SK-N-SH treated with all-trans-retinoic acid at 6 μM for 48 hours (cell line): ENCODE measurements around the gene OTUD5.

Source experiments
- BACH2 ChIP-seq: fragments of 250-450 bp; sonication (Bioruptor Pico); IDR thresholded peaks from 2 replicates; pipeline ENCODE4 v1.9.0; 2021; ENCODE audit warnings: mild to moderate bottlenecking, borderline replicate concordance
- CREB5 ChIP-seq: fragments of 250-450 bp; sonication (Bioruptor Pico); IDR thresholded peaks from 2 replicates; pipeline ENCODE4 v1.5.1; 2020; ENCODE audit warnings: low read depth, mild to moderate bottlenecking, moderate library complexity
- CSDC2 ChIP-seq: fragments of 250-450 bp; sonication (Bioruptor Pico); IDR thresholded peaks from 2 replicates; pipeline ENCODE4 v1.5.0; 2020; ENCODE audit warnings: mild to moderate bottlenecking, moderate library complexity
- GLIS3 ChIP-seq: fragments of 250-450 bp; sonication (Bioruptor Pico); IDR thresholded peaks from 2 replicates; pipeline ENCODE4 v1.5.0; 2020; ENCODE audit warnings: mild to moderate bottlenecking, moderate library complexity
- PATZ1 ChIP-seq: fragments of 250-450 bp; sonication (Bioruptor Pico); IDR thresholded peaks from 2 replicates; pipeline ENCODE4 v1.8.0; 2020; ENCODE audit warnings: mild to moderate bottlenecking, moderate library complexity, borderline replicate concordance
- POU6F1 ChIP-seq: fragments of 250-450 bp; sonication (Bioruptor Pico); IDR thresholded peaks from 2 replicates; pipeline ENCODE4 v1.8.0; 2021; ENCODE audit warnings: low read depth, mild to moderate bottlenecking, moderate library complexity, borderline replicate concordance
- RARB ChIP-seq: fragments of 250-450 bp; sonication (Bioruptor Pico); IDR thresholded peaks from 2 replicates; pipeline ENCODE4 v1.8.0; 2021; ENCODE audit warnings: mild to moderate bottlenecking, moderate library complexity
- SNAI2 ChIP-seq: fragments of 250-450 bp; sonication (Bioruptor Pico); IDR thresholded peaks from 2 replicates; pipeline ENCODE4 v1.5.0; 2020; ENCODE audit warnings: mild to moderate bottlenecking, moderate library complexity
- TOX ChIP-seq: fragments of 250-450 bp; sonication (Bioruptor Pico); IDR thresholded peaks from 2 replicates; pipeline ENCODE4 v1.8.0; 2021; ENCODE audit warnings: mild to moderate bottlenecking, moderate library complexity, borderline replicate concordance
- TSHZ2 ChIP-seq: fragments of 250-450 bp; sonication (Bioruptor Pico); IDR thresholded peaks from 2 replicates; pipeline ENCODE4 v1.5.0; 2020; ENCODE audit warnings: mild to moderate bottlenecking, moderate library complexity
- ZFP3 ChIP-seq: fragments of 250-450 bp; sonication (Bioruptor Pico); IDR thresholded peaks from 2 replicates; pipeline ENCODE4 v1.5.0; 2020; ENCODE audit warnings: mild to moderate bottlenecking, moderate library complexity
- ZNF565 ChIP-seq: fragments of 450-650 bp; formaldehyde crosslinking; conservative IDR thresholded peaks from 2 replicates; pipeline ENCODE4 v1.5.0; 2020; ENCODE audit warnings: low read depth, mild to moderate bottlenecking, moderate library complexity
- ZNF70 ChIP-seq: fragments of 450-650 bp; formaldehyde crosslinking; IDR thresholded peaks from 2 replicates; pipeline ENCODE4 v1.5.0; 2020; ENCODE audit warnings: mild to moderate bottlenecking, moderate library complexity

- TF ChIP-seq RARB (CRISPR knock-in tag) (no peak), PATZ1 (CRISPR knock-in tag) (no peak), ZNF70 (CRISPR knock-in tag) (no peak), ZNF565 (CRISPR knock-in tag) (no peak), CSDC2 (no peak), BACH2 (no peak), TOX (CRISPR knock-in tag) (no peak), CREB5 (CRISPR knock-in tag) (no peak), ZFP3 (CRISPR knock-in tag) (no peak), GLIS3 (CRISPR knock-in tag) (no peak), POU6F1 (no peak), TSHZ2 (CRISPR knock-in tag) (no peak), SNAI2 (CRISPR knock-in tag) (no peak)
Measured at GRCh38 chrX:48942895-48943294, 14.5 kb downstream of the OTUD5 start.
